ACHN (cell line): ENCODE data around the gene TNP1.

Experiments
- DNase-seq: peaks from one replicate; pipeline ENCODE4 v3.0.0-alpha.2; 2015
- in situ Hi-C: cut with HindIII; loops from 2 replicates; pipeline ENCODE4 v1.10.0; 2017; ENCODE audit warnings: low sequenced_read_pairs, low pct_ligation_motif_present, low pct_unique_long_range_greater_than_20kb

Gene TNP1

GRCh38 chr2:216879727-216880508 is 20.1 kb upstream of the TNP1 start:
- no peak for DNase-seq
- in situ Hi-C loops: no loop called here

- in situ Hi-C loops: no loop called here
- DNase-seq: no peak
These were observed 18.2 kb upstream of the TNP1 start for GRCh38 chr2:216878072-216878471.

- in situ Hi-C loops: no loop called here
- DNase-seq: peak; percentile 12
These were observed 17.2 kb upstream of the TNP1 start for GRCh38 chr2:216877085-216877484.

GRCh38 chr2:216875862-216876261 is 16.0 kb upstream of the TNP1 start:
- in situ Hi-C loops: no loop called here
- no peak for DNase-seq

GRCh38 chr2:216873573-216873972 is 13.7 kb upstream of the TNP1 start:
- in situ Hi-C loops: no loop called here
- DNase-seq: no peak

- in situ Hi-C loops: no loop called here
- no peak for DNase-seq
These were observed 12.8 kb upstream of the TNP1 start for GRCh38 chr2:216872624-216873023.

- no peak for DNase-seq
- in situ Hi-C loops: no loop called here
These were observed 12.2 kb upstream of the TNP1 start for GRCh38 chr2:216872040-216872439.

- no peak for DNase-seq
- in situ Hi-C loops: no loop called here
These were observed 11.6 kb upstream of the TNP1 start for GRCh38 chr2:216871333-216871934.

- in situ Hi-C loops: no loop called here
- DNase-seq: no peak
These were observed 10.9 kb upstream of the TNP1 start for GRCh38 chr2:216870508-216871332.

GRCh38 chr2:216866515-216867095 is 6.7 kb upstream of the TNP1 start:
- DNase-seq: no peak
- in situ Hi-C loops: no loop called here

- in situ Hi-C loops: no loop called here
- no peak for DNase-seq
These were observed 5.8 kb upstream of the TNP1 start for GRCh38 chr2:216865658-216866057.

GRCh38 chr2:216863946-216864345 is 4.1 kb upstream of the TNP1 start:
- in situ Hi-C loops: no loop called here
- DNase-seq: no peak

GRCh38 chr2:216862628-216863398 is 2.9 kb upstream of the TNP1 start:
- no peak for DNase-seq

GRCh38 chr2:216860426-216861137 is 718 bp upstream of the TNP1 start:
- in situ Hi-C loops: no loop called here
- DNase-seq: no peak

More at GRCh38 chr2:216862628-216863398, 2.9 kb upstream of the TNP1 start:
- in situ Hi-C loops: no loop called here

- in situ Hi-C loops: no loop called here
- DNase-seq: no peak
These were observed 1.6 kb downstream of the TNP1 start for GRCh38 chr2:216858312-216858711.

- in situ Hi-C loops: no loop called here
- DNase-seq: no peak
These were observed 2.7 kb downstream of the TNP1 start for GRCh38 chr2:216857131-216857550.

GRCh38 chr2:216856406-216857065 is 3.3 kb downstream of the TNP1 start:
- in situ Hi-C loops: no loop called here
- DNase-seq: no peak
